NB4 (cell line): ENCODE data around the gene ULBP1.

Experiments
- POLR2A ChIP-seq: IDR thresholded peaks from 2 replicates; pipeline ENCODE4 v1.6.1; 2011; ENCODE audit warnings: mild to moderate bottlenecking; ENCODE audit not compliant: insufficient read length; ENCODE audit errors: extremely low read depth
- TF ChIP-seq, protein P1 (sequence below): IDR thresholded peaks from one replicate; pipeline ENCODE4 v1.5.1; 2012; ENCODE audit warnings: low read depth, low read length

DNA sequence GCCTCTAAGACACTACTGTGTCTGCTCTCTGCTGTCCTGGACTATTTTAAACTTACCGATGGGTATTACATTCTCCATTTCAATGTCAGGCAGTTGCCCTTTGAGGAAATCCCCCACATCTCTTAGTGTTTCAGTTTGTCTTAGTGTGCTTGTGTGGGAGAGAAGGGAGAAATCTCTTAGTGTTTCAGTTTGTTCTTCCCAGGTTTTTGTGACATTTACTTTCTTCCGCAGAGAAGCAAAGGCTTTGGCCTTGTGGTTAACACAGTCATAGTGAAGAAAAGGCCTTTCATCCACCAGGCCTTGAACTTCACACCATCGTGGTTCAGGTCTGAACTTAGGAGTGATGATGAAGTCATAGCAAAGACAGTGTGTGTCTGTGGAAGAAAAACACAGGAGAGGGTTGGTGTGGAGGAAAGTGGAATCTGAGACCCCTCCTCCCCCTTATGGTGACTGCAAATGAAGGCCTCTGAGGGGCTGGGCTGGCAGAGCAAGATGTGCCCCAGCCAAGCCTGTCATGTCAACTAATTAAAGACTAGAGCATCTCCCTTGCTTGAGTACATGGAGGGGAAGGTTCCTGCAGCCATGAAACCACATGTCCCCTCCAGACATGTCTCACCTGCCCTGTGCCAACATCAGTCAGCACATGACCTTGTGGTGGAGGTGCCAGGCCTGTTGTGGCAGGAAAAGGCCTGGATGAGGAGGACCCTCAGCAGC is 37.7 kb downstream of the ULBP1 start:
- TF ChIP-seq, protein P1, sequence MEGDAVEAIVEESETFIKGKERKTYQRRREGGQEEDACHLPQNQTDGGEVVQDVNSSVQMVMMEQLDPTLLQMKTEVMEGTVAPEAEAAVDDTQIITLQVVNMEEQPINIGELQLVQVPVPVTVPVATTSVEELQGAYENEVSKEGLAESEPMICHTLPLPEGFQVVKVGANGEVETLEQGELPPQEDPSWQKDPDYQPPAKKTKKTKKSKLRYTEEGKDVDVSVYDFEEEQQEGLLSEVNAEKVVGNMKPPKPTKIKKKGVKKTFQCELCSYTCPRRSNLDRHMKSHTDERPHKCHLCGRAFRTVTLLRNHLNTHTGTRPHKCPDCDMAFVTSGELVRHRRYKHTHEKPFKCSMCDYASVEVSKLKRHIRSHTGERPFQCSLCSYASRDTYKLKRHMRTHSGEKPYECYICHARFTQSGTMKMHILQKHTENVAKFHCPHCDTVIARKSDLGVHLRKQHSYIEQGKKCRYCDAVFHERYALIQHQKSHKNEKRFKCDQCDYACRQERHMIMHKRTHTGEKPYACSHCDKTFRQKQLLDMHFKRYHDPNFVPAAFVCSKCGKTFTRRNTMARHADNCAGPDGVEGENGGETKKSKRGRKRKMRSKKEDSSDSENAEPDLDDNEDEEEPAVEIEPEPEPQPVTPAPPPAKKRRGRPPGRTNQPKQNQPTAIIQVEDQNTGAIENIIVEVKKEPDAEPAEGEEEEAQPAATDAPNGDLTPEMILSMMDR = no peak
- no peak for TF ChIP-seq POLR2A
